Measurements from ENCODE around the gene VPS33B.

Gene VPS33B

GRCh38 chr15:90979582-90979981 lies 42.8 kb downstream of the VPS33B start:
- Histone ChIP-seq H3K27me3 (ENCODE audit: low read length) (no peaks in the 10 kb centered on the region), H3K36me3 (ENCODE audit: low read length) (peaks cover 70% of the 10 kb centered on the region), H3K9ac (ENCODE audit: low read length) (no peak overlapping the region), H3K9me2 (replicated peaks; ENCODE audit: insufficient read depth, low read length) (no peaks in the 10 kb centered on the region), H4K20me1 (ENCODE audit: low read depth, low read length) (no peaks in the 10 kb centered on the region; the same call in 1 of the 2 replicates), H2AFZ (ENCODE audit: low read depth, low read length, severe bottlenecking) (no peak overlapping the region), H3F3A (ENCODE audit: insufficient read depth) (no peaks in the 10 kb centered on the region), H3K4me2 (ENCODE audit: low read depth, low read length, poor library complexity, severe bottlenecking) (no peak overlapping the region), H3K4me3 (ENCODE audit: insufficient read depth, low read length, poor library complexity, severe bottlenecking) (no peak overlapping the region), H3K27ac (ENCODE audit: low read depth, low read length) (no peak overlapping the region), H3K79me2 (ENCODE audit: insufficient read depth, low read length) (peaks cover 36% of the 10 kb centered on the region), H3K9me3 (ENCODE audit: insufficient read depth, low read length) (no peaks in the 10 kb centered on the region)
- TF ChIP-seq CTCF (IDR thresholded peaks at IDR 0.05; ENCODE audit: insufficient read depth, low read length, poor library complexity, severe bottlenecking): no peak
- no peak for TF ChIP-seq EZH2phosphoT487 (conservative IDR thresholded peaks at IDR 0.05; ENCODE audit: low read length)

GRCh38 chr15:90974216-90974615 lies 48.2 kb downstream of the VPS33B start:
- no peak overlapping the region for H2AFZ ChIP-seq (ENCODE audit: low read depth, low read length, severe bottlenecking)
- H3K9me2 ChIP-seq (replicated peaks; ENCODE audit: insufficient read depth, low read length): no peaks in the 10 kb centered on the region
- peaks cover 47% of the 10 kb centered on the region for H3K36me3 ChIP-seq (ENCODE audit: low read length)
- H3K79me2 ChIP-seq (ENCODE audit: insufficient read depth, low read length): 0 out of 2 replicates have a peak, but pooled peaks cover 5% of the 10 kb centered on the region
- H3K27ac ChIP-seq (ENCODE audit: low read depth, low read length): no peak overlapping the region
- H3K9me3 ChIP-seq (ENCODE audit: insufficient read depth, low read length): no peaks in the 10 kb centered on the region
- H3K4me2 ChIP-seq (ENCODE audit: low read depth, low read length, poor library complexity, severe bottlenecking): no peak overlapping the region
- TF ChIP-seq CTCF (IDR thresholded peaks at IDR 0.05; ENCODE audit: insufficient read depth, low read length, poor library complexity, severe bottlenecking): no peak
- TF ChIP-seq EZH2phosphoT487 (conservative IDR thresholded peaks at IDR 0.05; ENCODE audit: low read length): no peak
- no peaks in the 10 kb centered on the region for H3K27me3 ChIP-seq (ENCODE audit: low read length)
- H3K4me3 ChIP-seq (ENCODE audit: insufficient read depth, low read length, poor library complexity, severe bottlenecking): no peak overlapping the region
- H3K9ac ChIP-seq (ENCODE audit: low read length): no peak overlapping the region
- no peaks in the 10 kb centered on the region for H4K20me1 ChIP-seq (ENCODE audit: low read depth, low read length)
- no peaks in the 10 kb centered on the region for H3F3A ChIP-seq (ENCODE audit: insufficient read depth)

GRCh38 chr15:90972133-90972532 lies 50.3 kb downstream of the VPS33B start:
- no peaks in the 10 kb centered on the region for H3K27me3 ChIP-seq (ENCODE audit: low read length)
- H3K36me3 ChIP-seq (ENCODE audit: low read length): peaks cover 48% of the 10 kb centered on the region
- H3K9ac ChIP-seq (ENCODE audit: low read length): no peak overlapping the region
- H3K9me2 ChIP-seq (replicated peaks; ENCODE audit: insufficient read depth, low read length): no peaks in the 10 kb centered on the region
- H3K79me2 ChIP-seq (ENCODE audit: insufficient read depth, low read length): no peaks in the 10 kb centered on the region
- H4K20me1 ChIP-seq (ENCODE audit: low read depth, low read length): no peaks in the 10 kb centered on the region
- no peaks in the 10 kb centered on the region for H3K9me3 ChIP-seq (ENCODE audit: insufficient read depth, low read length)
- no peak overlapping the region for H2AFZ ChIP-seq (ENCODE audit: low read depth, low read length, severe bottlenecking)
- 0 out of 2 replicates have a peak, but pooled peaks cover 16% of the 10 kb centered on the region for H3F3A ChIP-seq (ENCODE audit: insufficient read depth)
- no peak overlapping the region for H3K27ac ChIP-seq (ENCODE audit: low read depth, low read length)
- no peak overlapping the region for H3K4me3 ChIP-seq (ENCODE audit: insufficient read depth, low read length, poor library complexity, severe bottlenecking)
- H3K4me2 ChIP-seq (ENCODE audit: low read depth, low read length, poor library complexity, severe bottlenecking): no peak overlapping the region
- TF ChIP-seq CTCF (IDR thresholded peaks at IDR 0.05; ENCODE audit: insufficient read depth, low read length, poor library complexity, severe bottlenecking) (no peak), EZH2phosphoT487 (conservative IDR thresholded peaks at IDR 0.05; ENCODE audit: low read length) (no peak)

Measured in SU-DHL-6 (cell line).